Measurements from ENCODE around the gene MACROH2A1.
"Not testable (repeated sequence)": the region's sequence is repeated elsewhere in the genome, so short reads cannot be mapped to it uniquely, and the experiment has no call there.

Gene MACROH2A1

GRCh38 chr5:135379046-135379654 lies 19.9 kb downstream of the MACROH2A1 start:
- no peak for DNase-seq (ENCODE audit: extremely low read depth in 1 of 2, low read depth in 1 of 2)

- no peak for DNase-seq (ENCODE audit: extremely low read depth in 1 of 2, low read depth in 1 of 2)
Observed at GRCh38 chr5:135377751-135378680, 21.0 kb downstream of the MACROH2A1 start.

GRCh38 chr5:135376961-135377624 lies 21.9 kb downstream of the MACROH2A1 start:
- DNase-seq (ENCODE audit: extremely low read depth in 1 of 2, low read depth in 1 of 2): no peak

- DNase-seq (ENCODE audit: extremely low read depth in 1 of 2, low read depth in 1 of 2): no peak
Observed at GRCh38 chr5:135375040-135375793, 23.8 kb downstream of the MACROH2A1 start.

GRCh38 chr5:135373736-135374515 lies 25.1 kb downstream of the MACROH2A1 start:
- DNase-seq (ENCODE audit: extremely low read depth in 1 of 2, low read depth in 1 of 2): no peak

GRCh38 chr5:135372654-135373381 lies 26.2 kb downstream of the MACROH2A1 start:
- DNase-seq (ENCODE audit: extremely low read depth in 1 of 2, low read depth in 1 of 2): no peak

GRCh38 chr5:135371622-135372232 lies 27.3 kb downstream of the MACROH2A1 start:
- DNase-seq (ENCODE audit: extremely low read depth in 1 of 2, low read depth in 1 of 2): no peak

GRCh38 chr5:135369952-135370351 lies 29.1 kb downstream of the MACROH2A1 start:
- no peak for DNase-seq (ENCODE audit: extremely low read depth in 1 of 2, low read depth in 1 of 2)

GRCh38 chr5:135367554-135367953 lies 31.5 kb downstream of the MACROH2A1 start:
- DNase-seq (ENCODE audit: extremely low read depth in 1 of 2, low read depth in 1 of 2): no peak

- DNase-seq (ENCODE audit: extremely low read depth in 1 of 2, low read depth in 1 of 2): no peak
Observed at GRCh38 chr5:135367076-135367475, 32.0 kb downstream of the MACROH2A1 start.

GRCh38 chr5:135365281-135365680 lies 33.8 kb downstream of the MACROH2A1 start:
- no peak for DNase-seq (ENCODE audit: extremely low read depth in 1 of 2, low read depth in 1 of 2)

GRCh38 chr5:135364421-135365262 lies 34.4 kb downstream of the MACROH2A1 start:
- no peak for DNase-seq (ENCODE audit: extremely low read depth in 1 of 2, low read depth in 1 of 2)

- DNase-seq (ENCODE audit: extremely low read depth in 1 of 2, low read depth in 1 of 2): not testable (repeated sequence)
Observed at GRCh38 chr5:135363342-135363741, 35.7 kb downstream of the MACROH2A1 start.

- no peak for DNase-seq (ENCODE audit: extremely low read depth in 1 of 2, low read depth in 1 of 2)
Observed at GRCh38 chr5:135362102-135362501, 36.9 kb downstream of the MACROH2A1 start.

GRCh38 chr5:135360278-135361274 lies 38.5 kb downstream of the MACROH2A1 start:
- DNase-seq (ENCODE audit: extremely low read depth in 1 of 2, low read depth in 1 of 2): no peak

GRCh38 chr5:135359374-135360165 lies 39.5 kb downstream of the MACROH2A1 start:
- DNase-seq (ENCODE audit: extremely low read depth in 1 of 2, low read depth in 1 of 2): no peak

Measured in activated CD8-positive, alpha-beta memory T cell treated with anti-CD3 and anti-CD28 coated beads for 1 hour (primary cell).